Caco-2 (cell line): ENCODE data around the gene MAP3K7CL. TPM values are rescaled to one million over a fixed set of nuclear protein-coding genes. Genes with fewer than 3 reads are reported as not detected.
"Not testable (repeated sequence)": the region's sequence is repeated elsewhere in the genome, so short reads cannot be mapped to it uniquely, and the experiment has no call there.

ENCODE experiments used
- BruUV-seq: library from RNA; stranded (reverse); fragments of 400-500 nt; replicated peaks from 2 replicates; lab custom pipeline; 2021; lab: Mats Ljungman, UMichigan
- CTCF ChIA-PET: fragments of 300-600 bp; sonication (Branson Sonifier 250); formaldehyde crosslinking; loops from one replicate; lab custom pipeline; 2022; ENCODE audit warnings: antibody characterized with exemption; lab: Charles Lee
- POLR2A ChIA-PET: fragments of 300-600 bp; sonication (Branson Sonifier 250); formaldehyde crosslinking; loops from one replicate; lab custom pipeline; 2022; ENCODE audit warnings: antibody characterized with exemption; lab: Charles Lee
- DNase-seq, 2 experiments: peaks; one replicate each; pipeline versions ENCODE4 v3.0.0 to v3.0.0-alpha.2; 2020 to 2022
- H3K27me3 ChIP-seq: replicated peaks from 2 replicates; pipeline ENCODE4 v1.6.0; 2011; ENCODE audit warnings: low read length; ENCODE audit not compliant: control insufficient read depth, insufficient read depth
- H3K36me3 ChIP-seq: 2 replicates; pipeline ENCODE4 v1.5.1; 2011; ENCODE audit warnings: low read length; ENCODE audit not compliant: control insufficient read depth, insufficient read depth
- H3K4me1 ChIP-seq: fragments of 250-450 bp; sonication (Bioruptor Pico); 2 replicates; pipeline ENCODE4 v1.5.1; 2020; ENCODE audit warnings: mild to moderate bottlenecking
- H3K4me3 ChIP-seq: 2 replicates; pipeline ENCODE4 v1.5.1; 2011; ENCODE audit warnings: low read depth, mild to moderate bottlenecking, control low read depth, low read length
- H3K9me3 ChIP-seq: fragments of 250-450 bp; sonication (Bioruptor Pico); 2 replicates; pipeline ENCODE4 v1.5.1; 2020; ENCODE audit warnings: mild to moderate bottlenecking, moderate library complexity
- H3K27ac Mint-ChIP-seq: one replicate; pipeline ENCODE4 v1.8.0; 2022; ENCODE audit warnings: mixed read lengths; ENCODE audit not compliant: unreplicated experiment
- H3K27me3 Mint-ChIP-seq: one replicate; pipeline ENCODE4 v1.8.0; 2022; ENCODE audit warnings: mixed read lengths; ENCODE audit not compliant: insufficient read depth, unreplicated experiment
- H3K36me3 Mint-ChIP-seq: one replicate; pipeline ENCODE4 v1.8.0; 2022; ENCODE audit warnings: mild to moderate bottlenecking, mixed read lengths; ENCODE audit not compliant: insufficient read depth, unreplicated experiment
- H3K4me1 Mint-ChIP-seq: one replicate; pipeline ENCODE4 v1.8.0; 2022; ENCODE audit warnings: low read depth, mixed read lengths; ENCODE audit not compliant: unreplicated experiment
- H3K4me3 Mint-ChIP-seq: one replicate; pipeline ENCODE4 v1.8.0; 2022; ENCODE audit warnings: mild to moderate bottlenecking, moderate library complexity, mixed read lengths; ENCODE audit not compliant: unreplicated experiment
- H3K9me3 Mint-ChIP-seq: one replicate; pipeline ENCODE4 v1.8.0; 2022; ENCODE audit warnings: mixed read lengths; ENCODE audit not compliant: unreplicated experiment
- intact Hi-C: fragments of 100-400 bp; cut with micrococcal nuclease; formaldehyde crosslinking; loops from one replicate; pipeline ENCODE4 v1.10.0; 2022; ENCODE audit not compliant: unreplicated experiment
- total RNA-seq: library from RNA; stranded (reverse); gene quantifications from 2 replicates; pipeline ENCODE4 v1.2.3, GENCODE V29; 2022
- TF ChIP-seq, protein P1 (sequence below), 2 experiments: fragments of 200-600 bp in 1 of 2; IDR thresholded peaks; 1 replicate in 1 of 2; 2 replicates in 1 of 2; pipeline versions ENCODE4 v1.5.1 to v1.8.0; 2011 to 2022; ENCODE audit warnings: antibody characterized with exemption in 1 of 2, control low read depth in 1 of 2, inconsistent platforms in 1 of 2, low read depth in 1 of 2, low read length in 1 of 2, mild to moderate bottlenecking in 1 of 2, moderate library complexity in 1 of 2; ENCODE audit not compliant: insufficient read depth in 1 of 2, severe bottlenecking in 1 of 2, unreplicated experiment in 1 of 2

MAP3K7CL gene
- total RNA-seq, 1 experiment from 2014 or later: 8.2 TPM

DNA sequence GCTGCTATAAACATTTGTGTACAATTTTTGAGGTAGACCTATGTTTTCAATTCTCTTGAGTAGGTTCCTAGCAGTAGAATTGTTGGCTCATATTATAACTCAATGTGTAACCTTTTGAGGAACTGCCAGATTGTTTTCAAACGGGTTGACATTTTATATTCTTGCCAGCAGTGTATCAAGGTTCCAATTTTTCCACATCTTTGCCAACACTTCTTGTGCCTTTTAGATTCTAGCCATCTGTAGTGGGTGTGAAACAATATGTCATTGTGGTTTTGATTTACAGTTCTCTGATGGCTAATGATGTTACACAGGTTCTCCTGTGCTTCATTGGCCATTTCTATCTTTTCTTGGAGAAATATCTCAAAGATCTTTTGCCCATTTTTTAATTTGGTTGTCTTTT is 36.4 kb downstream of the MAP3K7CL start:
- Mint-ChIP-seq H3K9me3 (no peaks in the 10 kb centered on the region), H3K4me1 (no peaks in the 10 kb centered on the region), H3K27ac (no peak overlapping the region), H3K36me3 (no peaks in the 10 kb centered on the region), H3K4me3 (no peak overlapping the region), H3K27me3 (no peaks in the 10 kb centered on the region)
- Histone ChIP-seq H3K4me1 (no peaks in the 10 kb centered on the region), H3K4me3 (no peak overlapping the region), H3K36me3 (no peaks in the 10 kb centered on the region), H3K27me3 (no peaks in the 10 kb centered on the region), H3K9me3 (no peaks in the 10 kb centered on the region)
- no peak for DNase-seq
- BruUV-seq: no TSS peak
- ChIA-PET POLR2A (no interaction called here), CTCF (no interaction called here)
- TF ChIP-seq, protein P1, sequence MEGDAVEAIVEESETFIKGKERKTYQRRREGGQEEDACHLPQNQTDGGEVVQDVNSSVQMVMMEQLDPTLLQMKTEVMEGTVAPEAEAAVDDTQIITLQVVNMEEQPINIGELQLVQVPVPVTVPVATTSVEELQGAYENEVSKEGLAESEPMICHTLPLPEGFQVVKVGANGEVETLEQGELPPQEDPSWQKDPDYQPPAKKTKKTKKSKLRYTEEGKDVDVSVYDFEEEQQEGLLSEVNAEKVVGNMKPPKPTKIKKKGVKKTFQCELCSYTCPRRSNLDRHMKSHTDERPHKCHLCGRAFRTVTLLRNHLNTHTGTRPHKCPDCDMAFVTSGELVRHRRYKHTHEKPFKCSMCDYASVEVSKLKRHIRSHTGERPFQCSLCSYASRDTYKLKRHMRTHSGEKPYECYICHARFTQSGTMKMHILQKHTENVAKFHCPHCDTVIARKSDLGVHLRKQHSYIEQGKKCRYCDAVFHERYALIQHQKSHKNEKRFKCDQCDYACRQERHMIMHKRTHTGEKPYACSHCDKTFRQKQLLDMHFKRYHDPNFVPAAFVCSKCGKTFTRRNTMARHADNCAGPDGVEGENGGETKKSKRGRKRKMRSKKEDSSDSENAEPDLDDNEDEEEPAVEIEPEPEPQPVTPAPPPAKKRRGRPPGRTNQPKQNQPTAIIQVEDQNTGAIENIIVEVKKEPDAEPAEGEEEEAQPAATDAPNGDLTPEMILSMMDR (IDR thresholded peaks at IDR 0.05; ENCODE audit: insufficient read depth in 1 of 2, low read depth in 1 of 2, low read length in 1 of 2, severe bottlenecking in 1 of 2, unreplicated experiment in 1 of 2): no peak
- intact Hi-C loops: no loop called here

DNA sequence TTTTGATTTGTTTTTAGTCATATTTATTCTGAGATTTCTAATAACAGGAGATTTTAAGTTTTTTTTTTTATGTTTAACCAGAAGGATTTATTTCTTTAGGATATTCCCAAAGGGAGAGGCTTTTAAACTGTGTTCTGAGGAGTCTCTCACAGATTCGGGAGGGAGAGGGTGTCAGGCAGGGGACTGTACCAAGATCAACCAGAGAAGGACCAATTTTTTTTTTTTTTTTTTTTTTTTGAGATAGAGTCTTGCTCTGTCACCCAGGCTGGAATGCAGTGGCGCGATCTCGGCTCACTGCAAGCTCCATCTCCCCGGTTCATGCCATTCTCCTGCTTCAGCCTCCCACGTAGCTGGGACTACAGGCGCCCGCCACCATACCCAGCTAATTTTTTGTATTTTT is 37.0 kb downstream of the MAP3K7CL start:
- DNase-seq, H3K27me3 Mint-ChIP-seq, H3K9me3 ChIP-seq, H3K36me3 Mint-ChIP-seq, POLR2A ChIA-PET, H3K4me1 Mint-ChIP-seq, BruUV-seq, H3K27ac Mint-ChIP-seq, H3K27me3 ChIP-seq, CTCF ChIA-PET, intact Hi-C loops, H3K36me3 ChIP-seq, H3K4me3 ChIP-seq, H3K4me1 ChIP-seq, H3K4me3 Mint-ChIP-seq, H3K9me3 Mint-ChIP-seq: not testable (repeated sequence)

DNA sequence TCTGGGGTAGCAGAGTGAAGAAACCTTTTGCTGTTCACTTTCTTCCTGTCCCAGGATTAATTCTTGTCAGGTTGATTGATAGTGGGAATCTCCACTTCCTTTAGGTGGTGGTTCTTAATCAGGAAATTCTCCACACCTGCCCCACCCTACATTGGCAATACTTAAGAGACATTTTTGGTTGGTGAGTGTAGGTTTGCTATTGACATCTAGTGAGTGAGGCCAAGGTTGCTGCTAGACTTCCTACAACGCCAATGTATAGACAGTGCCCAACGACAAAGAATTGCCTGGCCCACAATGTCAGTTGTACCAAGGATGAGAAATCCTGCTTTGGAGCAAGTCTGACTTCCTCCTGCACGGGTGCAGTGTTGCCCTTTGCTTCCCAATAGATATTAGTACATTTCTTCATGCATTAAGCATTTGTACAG is 38.5 kb downstream of the MAP3K7CL start:
- ChIA-PET CTCF (no interaction called here), POLR2A (no interaction called here)
- Mint-ChIP-seq H3K27ac (no peak overlapping the region), H3K27me3 (no peaks in the 10 kb centered on the region), H3K4me3 (no peak overlapping the region), H3K4me1 (no peaks in the 10 kb centered on the region), H3K36me3 (no peaks in the 10 kb centered on the region), H3K9me3 (no peaks in the 10 kb centered on the region)
- Histone ChIP-seq H3K36me3 (no peaks in the 10 kb centered on the region), H3K4me1 (no peaks in the 10 kb centered on the region), H3K4me3 (no peak overlapping the region), H3K27me3 (no peaks in the 10 kb centered on the region), H3K9me3 (no peaks in the 10 kb centered on the region)
- BruUV-seq: no TSS peak
- TF ChIP-seq, protein P1 (IDR thresholded peaks at IDR 0.05; ENCODE audit: insufficient read depth in 1 of 2, low read depth in 1 of 2, low read length in 1 of 2, severe bottlenecking in 1 of 2, unreplicated experiment in 1 of 2): no peak
- intact Hi-C loops: no loop called here
- DNase-seq: no peak

DNA sequence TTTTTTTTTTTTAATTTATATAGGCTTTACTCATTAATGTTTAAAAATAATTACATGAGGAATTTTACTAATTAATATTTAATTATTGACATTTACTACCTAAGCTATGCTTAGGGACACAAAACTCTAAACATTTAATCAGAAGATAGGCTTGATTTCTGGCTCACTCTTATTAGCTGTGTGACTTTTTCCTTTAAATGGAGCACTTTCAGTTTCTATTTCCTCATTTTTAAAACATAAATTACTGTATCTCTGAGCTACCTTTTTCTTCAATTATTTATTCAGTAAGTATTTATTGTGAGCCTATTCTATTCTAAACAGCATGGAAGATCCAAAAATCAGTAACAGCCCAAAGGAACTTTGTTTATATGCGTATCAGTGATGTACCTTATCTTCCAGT is 40.5 kb downstream of the MAP3K7CL start:
- Histone ChIP-seq H3K9me3 (no peaks in the 10 kb centered on the region), H3K36me3 (no peaks in the 10 kb centered on the region), H3K4me3 (no peak overlapping the region), H3K4me1 (peaks cover 7% of the 10 kb centered on the region), H3K27me3 (no peaks in the 10 kb centered on the region)
- Mint-ChIP-seq H3K27me3 (no peaks in the 10 kb centered on the region), H3K9me3 (no peaks in the 10 kb centered on the region), H3K4me3 (no peak overlapping the region), H3K36me3 (no peaks in the 10 kb centered on the region), H3K4me1 (peaks cover 6% of the 10 kb centered on the region), H3K27ac (no peak overlapping the region)
- no TSS peak for BruUV-seq
- TF ChIP-seq, protein P1 (IDR thresholded peaks at IDR 0.05; ENCODE audit: insufficient read depth in 1 of 2, low read depth in 1 of 2, low read length in 1 of 2, severe bottlenecking in 1 of 2, unreplicated experiment in 1 of 2): no peak
- DNase-seq: no peak
- CTCF ChIA-PET: no interaction called here
- POLR2A ChIA-PET: interaction anchor here (0.6 kb wide), 1 partner anchor 95 kb away, joined by 3 read pairs; no protein-coding TSS in a partner anchor
- intact Hi-C loops: no loop called here
